Measurements from ENCODE around the gene MACC1. TPM values are rescaled to one million over a fixed set of nuclear protein-coding genes. Genes with fewer than 3 reads are reported as not detected.

Gene MACC1
- total RNA-seq, 2 donors from 2014 or later, result 15.2 to 16.6 TPM

DNA sequence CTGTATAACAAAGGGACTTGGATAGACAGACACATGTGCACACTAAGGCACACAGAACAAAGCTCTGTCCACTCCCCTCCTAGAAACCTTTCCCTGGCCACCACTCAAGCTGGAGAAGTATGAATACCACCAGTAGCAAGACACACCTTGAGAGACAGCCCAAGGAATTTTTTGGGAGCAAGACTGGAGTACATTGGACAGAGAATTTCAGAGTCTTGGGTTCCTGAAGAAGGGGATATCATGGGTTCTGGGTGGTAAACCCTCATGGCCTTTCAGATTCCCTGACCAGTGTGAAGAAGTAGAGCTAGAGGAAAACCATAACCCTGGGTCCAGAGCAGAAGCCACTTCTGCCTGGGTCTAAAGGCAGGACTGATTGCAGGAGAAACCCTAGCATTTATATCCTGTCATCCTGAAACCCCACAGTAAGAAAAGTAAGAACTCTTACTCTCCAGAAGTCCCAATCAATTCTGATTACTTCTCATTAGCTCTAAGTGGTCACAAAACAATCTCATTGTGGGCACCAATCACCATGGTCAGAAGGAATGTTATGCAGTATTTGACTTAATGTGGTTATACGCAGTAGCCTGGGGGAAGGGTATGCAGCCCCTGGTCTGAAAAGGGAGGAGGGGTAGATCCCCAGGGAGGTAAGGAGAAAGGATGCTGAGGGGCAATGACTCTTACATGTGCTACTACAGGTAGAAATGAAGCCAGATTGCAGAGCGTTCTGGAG, 20.4 kb upstream of the MACC1 start:
- intact Hi-C loops (cut with DNase I), result no loop called here
- H3K4me3 ChIP-seq, result no peak overlapping the region
- no peaks in the 10 kb centered on the region for H3K36me3 ChIP-seq (replicated peaks in 1 of 2; ENCODE audit: insufficient read depth in 1 of 2, low read depth in 2 of 2)
- no peak overlapping the region for H3K27ac ChIP-seq
- peaks cover 6% of the 10 kb centered on the region for H3K4me1 ChIP-seq
- 67 to 70% methylated on average over 2 of the region's 2 CpGs for WGBS, 2 donors
- no peaks in the 10 kb centered on the region for H3K27me3 ChIP-seq
- DNase-seq (no peak), ATAC-seq (no peak)
- TF ChIP-seq CTCF (IDR thresholded peaks at IDR 0.05) (no peak), POLR2A (IDR thresholded peaks at IDR 0.05) (no peak)
- H3K9me3 ChIP-seq, result no peaks in the 10 kb centered on the region

DNA sequence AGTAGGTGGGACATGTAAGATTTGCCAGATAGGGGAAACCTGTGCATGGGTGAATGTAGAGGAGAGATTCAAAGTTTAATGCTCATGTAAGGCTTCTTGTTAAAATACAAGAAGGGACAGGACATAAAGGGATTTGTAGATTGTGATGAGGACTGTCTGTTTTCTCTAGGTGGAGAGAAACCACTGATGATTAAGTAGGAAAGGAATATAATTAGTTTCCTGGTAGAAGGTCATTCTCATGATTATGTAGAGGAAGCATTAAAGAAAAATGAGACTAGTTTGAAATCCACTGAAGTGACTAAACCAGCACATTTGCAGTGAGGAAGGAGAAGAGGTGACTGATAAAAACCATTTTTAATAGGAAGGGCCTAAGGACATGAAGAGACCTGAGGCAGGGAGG, 19.6 kb upstream of the MACC1 start:
- Histone ChIP-seq H3K4me3 (no peak overlapping the region), H3K4me1 (peaks cover 6% of the 10 kb centered on the region), H3K9me3 (no peaks in the 10 kb centered on the region), H3K27me3 (no peaks in the 10 kb centered on the region), H3K27ac (no peak overlapping the region), H3K36me3 (replicated peaks in 1 of 2; ENCODE audit: insufficient read depth in 1 of 2, low read depth in 2 of 2) (no peaks in the 10 kb centered on the region)
- DNase-seq (no peak), ATAC-seq (no peak)
- intact Hi-C loops (cut with DNase I), result no loop called here
- no peak for TF ChIP-seq CTCF (IDR thresholded peaks at IDR 0.05)
- TF ChIP-seq POLR2A (IDR thresholded peaks at IDR 0.05), result no peak

DNA sequence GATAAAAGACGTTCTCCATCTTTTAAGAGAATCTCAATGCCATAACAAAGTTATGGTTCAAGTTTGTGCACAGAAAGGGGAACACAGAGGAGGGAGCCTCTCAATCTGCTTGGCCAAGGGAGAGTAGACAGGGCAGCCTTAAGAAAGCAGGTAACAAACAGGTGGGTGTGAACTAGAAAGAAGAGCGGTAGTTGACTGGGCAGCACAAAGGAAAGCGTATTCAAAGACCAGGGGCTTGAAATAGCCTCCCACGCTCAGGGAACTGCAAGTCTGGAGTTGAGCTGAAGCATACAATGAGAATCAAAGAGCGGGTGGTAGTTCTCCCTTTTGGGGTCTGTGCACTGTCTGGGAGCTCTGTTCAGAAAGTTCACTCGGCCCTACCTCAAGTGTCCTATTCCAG, 18.9 kb upstream of the MACC1 start:
- no peaks in the 10 kb centered on the region for H3K36me3 ChIP-seq (replicated peaks in 1 of 2; ENCODE audit: insufficient read depth in 1 of 2, low read depth in 2 of 2)
- H3K4me3 ChIP-seq, result no peak overlapping the region
- no peaks in the 10 kb centered on the region for H3K27me3 ChIP-seq
- WGBS, 2 donors, result 85 to 89% methylated on average over 6 of the region's 6 CpGs
- H3K9me3 ChIP-seq, result no peaks in the 10 kb centered on the region
- intact Hi-C loops (cut with DNase I), result no loop called here
- peaks cover 2% of the 10 kb centered on the region for H3K4me1 ChIP-seq
- DNase-seq (no peak), ATAC-seq (no peak)
- no peak overlapping the region for H3K27ac ChIP-seq
- TF ChIP-seq POLR2A (IDR thresholded peaks at IDR 0.05) (no peak), CTCF (IDR thresholded peaks at IDR 0.05) (no peak)

- no peaks in the 10 kb centered on the region for H3K9me3 ChIP-seq
- no peak for TF ChIP-seq CTCF (IDR thresholded peaks at IDR 0.05)
- no peak for TF ChIP-seq POLR2A (IDR thresholded peaks at IDR 0.05)
- ATAC-seq (no peak), DNase-seq (no peak)
- no peak overlapping the region for H3K4me3 ChIP-seq
- H3K4me1 ChIP-seq, result no peaks in the 10 kb centered on the region
- no peak overlapping the region for H3K27ac ChIP-seq
- H3K36me3 ChIP-seq (replicated peaks in 1 of 2; ENCODE audit: insufficient read depth in 1 of 2, low read depth in 2 of 2), result no peaks in the 10 kb centered on the region
- H3K27me3 ChIP-seq, result no peaks in the 10 kb centered on the region
- 26 to 36% methylated on average over 4 of the region's 4 CpGs for WGBS, 2 donors
- intact Hi-C loops (cut with DNase I), result no loop called here
Observed at GRCh38 chr7:20235288-20235687, 18.1 kb upstream of the MACC1 start.

DNA sequence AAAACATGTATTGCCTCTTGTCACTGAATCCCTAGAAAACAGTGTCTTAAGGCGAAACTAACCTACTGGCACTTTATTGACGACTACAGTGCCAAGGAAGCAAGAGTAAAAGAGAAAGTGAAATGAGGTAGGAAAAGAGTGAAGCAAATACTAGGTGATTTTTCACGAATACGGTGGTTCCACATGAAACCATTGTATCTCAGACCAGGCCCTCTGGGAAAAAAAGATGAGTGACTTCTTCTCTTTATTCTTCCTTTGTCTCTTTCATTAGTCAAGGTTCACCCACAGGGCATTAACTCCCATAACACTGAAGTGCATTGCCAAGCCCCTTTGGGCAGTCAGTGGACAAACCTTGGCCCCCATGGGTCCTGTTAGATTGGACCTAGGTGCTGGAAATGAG, 16.2 kb upstream of the MACC1 start:
- DNase-seq (no peak), ATAC-seq (no peak)
- Histone ChIP-seq H3K4me1 (no peaks in the 10 kb centered on the region), H3K36me3 (replicated peaks in 1 of 2; ENCODE audit: insufficient read depth in 1 of 2, low read depth in 2 of 2) (no peaks in the 10 kb centered on the region), H3K9me3 (no peaks in the 10 kb centered on the region), H3K27ac (no peak overlapping the region), H3K27me3 (no peaks in the 10 kb centered on the region), H3K4me3 (no peak overlapping the region)
- 87 to 88% methylated on average over 4 of the region's 4 CpGs for WGBS, 2 donors
- TF ChIP-seq POLR2A (IDR thresholded peaks at IDR 0.05) (no peak), CTCF (IDR thresholded peaks at IDR 0.05) (no peak)
- intact Hi-C loops (cut with DNase I), result no loop called here

Measured in body of pancreas (tissue), 4 donors.